Panc1 (cell line): Measurements from ENCODE around the gene FOXM1. TPM values are rescaled to one million over a fixed set of nuclear protein-coding genes. Genes with fewer than 3 reads are reported as not detected.

Experiments
- ATAC-seq: fragments of 200-7000 bp; cut with Tn5 transposase; 2 replicates; pipeline ENCODE4 v1.9.1; 2020; ENCODE audit warnings: mild to moderate bottlenecking, moderate library complexity
- BruUV-seq: library from RNA; stranded (reverse); fragments of 400-500 nt; replicated peaks from 2 replicates; lab custom pipeline; 2021; lab: Mats Ljungman, UMichigan
- CTCF ChIA-PET: fragments of 300-600 bp; sonication (Branson Sonifier 250); formaldehyde crosslinking; loops from one replicate; lab custom pipeline; 2022; ENCODE audit warnings: antibody characterized with exemption; lab: Charles Lee
- POLR2A ChIA-PET: fragments of 300-600 bp; sonication (Branson Sonifier 250); formaldehyde crosslinking; loops from one replicate; lab custom pipeline; 2022; ENCODE audit warnings: antibody characterized with exemption; lab: Charles Lee
- DNase-seq: peaks from one replicate; pipeline ENCODE4 v3.0.0-alpha.2; 2010; ENCODE audit warnings: low read depth, low spot score
- H3K27ac ChIP-seq: 2 replicates; pipeline ENCODE4 v1.5.1; 2011; ENCODE audit warnings: mild to moderate bottlenecking, low read length, inconsistent platforms
- H3K27me3 ChIP-seq: fragments of 200-500 bp; sonication (Bioruptor generic); 2 replicates; pipeline ENCODE4 v1.6.0; 2014; ENCODE audit warnings: low read length, inconsistent platforms; ENCODE audit not compliant: control insufficient read depth, insufficient read depth
- H3K36me3 ChIP-seq: fragments of 200-500 bp; sonication (Bioruptor generic); 2 replicates; pipeline ENCODE4 v1.5.1; 2014; ENCODE audit warnings: inconsistent platforms, mild to moderate bottlenecking, low read length, moderate library complexity; ENCODE audit not compliant: control insufficient read depth, insufficient read depth
- H3K4me1 ChIP-seq: 2 replicates; pipeline ENCODE4 v1.5.1; 2011; ENCODE audit warnings: inconsistent platforms, mild to moderate bottlenecking, low read length, moderate library complexity; ENCODE audit not compliant: control insufficient read depth, insufficient read depth
- H3K4me3 ChIP-seq, 2 experiments: 2 replicates each; pipeline ENCODE4 v1.5.1; 2011 to 2012; ENCODE audit warnings: low read depth in 2 of 2, low read length in 2 of 2, mild to moderate bottlenecking in 2 of 2, inconsistent platforms in 1 of 2, moderate library complexity in 1 of 2
- H3K9me3 ChIP-seq: fragments of 200-500 bp; sonication (Bioruptor generic); 2 replicates; pipeline ENCODE4 v1.5.1; 2014; ENCODE audit warnings: low read depth, mild to moderate bottlenecking, inconsistent platforms, low read length, moderate library complexity; ENCODE audit not compliant: control insufficient read depth, insufficient read depth
- POLR2AphosphoS5 ChIP-seq: IDR thresholded peaks from 2 replicates; pipeline ENCODE4 v1.6.1; 2012; ENCODE audit warnings: mild to moderate bottlenecking, low read depth, low read length, moderate library complexity
- SIN3A ChIP-seq: IDR thresholded peaks from 2 replicates; pipeline ENCODE4 v1.6.1; 2012; ENCODE audit warnings: low read depth, mild to moderate bottlenecking, low read length, moderate library complexity, borderline replicate concordance; ENCODE audit not compliant: insufficient read depth
- TCF7L2 ChIP-seq: IDR thresholded peaks from 2 replicates; pipeline ENCODE4 v1.6.1; 2011; ENCODE audit warnings: mild to moderate bottlenecking, low read depth, low read length, inconsistent platforms
- in situ Hi-C: cut with HindIII; loops from 2 replicates; pipeline ENCODE4 v1.10.0; 2016; ENCODE audit warnings: low sequenced_read_pairs, low pct_unique_long_range_greater_than_20kb
- intact Hi-C: fragments of 100-400 bp; cut with micrococcal nuclease; formaldehyde crosslinking; loops from one replicate; pipeline ENCODE4 v1.10.0; 2022; ENCODE audit not compliant: unreplicated experiment
- total RNA-seq: library from RNA; stranded (reverse); gene quantifications from one replicate; pipeline ENCODE4 v1.2.1, GENCODE V29; 2021; ENCODE audit not compliant: unreplicated experiment
- TF ChIP-seq, protein P1 (sequence below): fragments of 450-650 bp; IDR thresholded peaks from 2 replicates; pipeline ENCODE4 v1.5.1; 2017; ENCODE audit warnings: mild to moderate bottlenecking
- TF ChIP-seq, protein P2 (sequence below), 2 experiments: IDR thresholded peaks; 2 replicates each; pipeline ENCODE4 v1.6.1; 2011 to 2012; ENCODE audit warnings: low read depth in 2 of 2, control low read depth in 1 of 2, low read length in 1 of 2, mild to moderate bottlenecking in 1 of 2, moderate library complexity in 1 of 2; ENCODE audit not compliant: insufficient read depth in 1 of 2

Gene FOXM1
- total RNA-seq, 1 experiment from 2014 or later: 71.2 TPM

DNA sequence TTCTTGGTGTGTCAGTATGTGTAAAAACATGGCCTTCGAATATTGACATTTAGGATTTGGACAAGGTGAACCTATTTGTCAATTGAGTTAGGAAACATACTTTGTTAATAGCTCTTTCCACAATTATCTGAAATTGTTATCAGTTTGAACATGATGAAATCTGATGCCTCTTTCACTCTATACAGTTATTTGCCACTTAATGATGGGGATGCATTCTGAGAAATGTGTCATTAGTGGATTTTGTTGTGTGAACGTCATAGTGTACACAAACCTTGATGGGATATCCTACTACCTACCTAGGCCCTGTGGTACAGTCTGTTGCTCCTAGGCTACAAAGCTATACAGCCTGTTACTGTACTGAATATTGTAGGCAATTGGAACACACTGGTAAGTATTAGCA, 18.5 kb upstream of the FOXM1 start:
- ChIA-PET POLR2A (no interaction called here), CTCF (no interaction called here)
- DNase-seq (no peak), ATAC-seq (no peak)
- Histone ChIP-seq H3K36me3 (no peaks in the 10 kb centered on the region; the same call in 1 of the 2 replicates), H3K4me3 (no peak overlapping the region), H3K4me1 (peaks cover 6% of the 10 kb centered on the region; the same call in 1 of the 2 replicates), H3K27ac (no peak overlapping the region), H3K9me3 (no peaks in the 10 kb centered on the region), H3K27me3 (no peaks in the 10 kb centered on the region)
- in situ Hi-C loops: no loop called here
- TF ChIP-seq, protein P1, sequence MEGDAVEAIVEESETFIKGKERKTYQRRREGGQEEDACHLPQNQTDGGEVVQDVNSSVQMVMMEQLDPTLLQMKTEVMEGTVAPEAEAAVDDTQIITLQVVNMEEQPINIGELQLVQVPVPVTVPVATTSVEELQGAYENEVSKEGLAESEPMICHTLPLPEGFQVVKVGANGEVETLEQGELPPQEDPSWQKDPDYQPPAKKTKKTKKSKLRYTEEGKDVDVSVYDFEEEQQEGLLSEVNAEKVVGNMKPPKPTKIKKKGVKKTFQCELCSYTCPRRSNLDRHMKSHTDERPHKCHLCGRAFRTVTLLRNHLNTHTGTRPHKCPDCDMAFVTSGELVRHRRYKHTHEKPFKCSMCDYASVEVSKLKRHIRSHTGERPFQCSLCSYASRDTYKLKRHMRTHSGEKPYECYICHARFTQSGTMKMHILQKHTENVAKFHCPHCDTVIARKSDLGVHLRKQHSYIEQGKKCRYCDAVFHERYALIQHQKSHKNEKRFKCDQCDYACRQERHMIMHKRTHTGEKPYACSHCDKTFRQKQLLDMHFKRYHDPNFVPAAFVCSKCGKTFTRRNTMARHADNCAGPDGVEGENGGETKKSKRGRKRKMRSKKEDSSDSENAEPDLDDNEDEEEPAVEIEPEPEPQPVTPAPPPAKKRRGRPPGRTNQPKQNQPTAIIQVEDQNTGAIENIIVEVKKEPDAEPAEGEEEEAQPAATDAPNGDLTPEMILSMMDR: no peak
- TF ChIP-seq, protein P2, sequence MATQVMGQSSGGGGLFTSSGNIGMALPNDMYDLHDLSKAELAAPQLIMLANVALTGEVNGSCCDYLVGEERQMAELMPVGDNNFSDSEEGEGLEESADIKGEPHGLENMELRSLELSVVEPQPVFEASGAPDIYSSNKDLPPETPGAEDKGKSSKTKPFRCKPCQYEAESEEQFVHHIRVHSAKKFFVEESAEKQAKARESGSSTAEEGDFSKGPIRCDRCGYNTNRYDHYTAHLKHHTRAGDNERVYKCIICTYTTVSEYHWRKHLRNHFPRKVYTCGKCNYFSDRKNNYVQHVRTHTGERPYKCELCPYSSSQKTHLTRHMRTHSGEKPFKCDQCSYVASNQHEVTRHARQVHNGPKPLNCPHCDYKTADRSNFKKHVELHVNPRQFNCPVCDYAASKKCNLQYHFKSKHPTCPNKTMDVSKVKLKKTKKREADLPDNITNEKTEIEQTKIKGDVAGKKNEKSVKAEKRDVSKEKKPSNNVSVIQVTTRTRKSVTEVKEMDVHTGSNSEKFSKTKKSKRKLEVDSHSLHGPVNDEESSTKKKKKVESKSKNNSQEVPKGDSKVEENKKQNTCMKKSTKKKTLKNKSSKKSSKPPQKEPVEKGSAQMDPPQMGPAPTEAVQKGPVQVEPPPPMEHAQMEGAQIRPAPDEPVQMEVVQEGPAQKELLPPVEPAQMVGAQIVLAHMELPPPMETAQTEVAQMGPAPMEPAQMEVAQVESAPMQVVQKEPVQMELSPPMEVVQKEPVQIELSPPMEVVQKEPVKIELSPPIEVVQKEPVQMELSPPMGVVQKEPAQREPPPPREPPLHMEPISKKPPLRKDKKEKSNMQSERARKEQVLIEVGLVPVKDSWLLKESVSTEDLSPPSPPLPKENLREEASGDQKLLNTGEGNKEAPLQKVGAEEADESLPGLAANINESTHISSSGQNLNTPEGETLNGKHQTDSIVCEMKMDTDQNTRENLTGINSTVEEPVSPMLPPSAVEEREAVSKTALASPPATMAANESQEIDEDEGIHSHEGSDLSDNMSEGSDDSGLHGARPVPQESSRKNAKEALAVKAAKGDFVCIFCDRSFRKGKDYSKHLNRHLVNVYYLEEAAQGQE (IDR thresholded peaks at IDR 0.05; ENCODE audit: insufficient read depth in 1 of 2, low read depth in 2 of 2, low read length in 1 of 2): no peak
- TF ChIP-seq SIN3A (no peak), TCF7L2 (no peak), POLR2AphosphoS5 (no peak)
- BruUV-seq: no TSS peak
- intact Hi-C loops: no loop called here

DNA sequence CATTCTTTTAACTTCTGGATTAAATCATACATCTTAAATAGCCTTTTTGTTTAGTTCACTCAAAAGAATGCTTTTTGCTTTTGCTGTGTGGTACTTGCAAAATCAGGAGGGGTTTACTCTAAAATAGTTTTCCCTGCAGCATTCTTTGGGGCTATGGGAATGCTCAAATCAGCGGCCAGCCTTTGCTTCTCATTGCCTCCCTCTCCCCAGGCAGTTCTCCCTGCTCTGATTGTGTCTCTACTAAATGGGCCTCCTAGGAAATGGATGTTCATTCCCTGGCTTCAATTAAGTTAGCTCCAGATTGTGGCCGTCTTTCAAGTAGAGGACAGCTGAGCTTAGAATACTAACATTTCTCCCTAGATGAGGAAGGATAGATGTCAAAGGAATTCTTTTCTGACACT, 18.1 kb upstream of the FOXM1 start:
- no peak overlapping the region for H3K27ac ChIP-seq
- ATAC-seq (no peak), DNase-seq (no peak)
- H3K27me3 ChIP-seq: no peaks in the 10 kb centered on the region
- H3K9me3 ChIP-seq: no peaks in the 10 kb centered on the region
- ChIA-PET CTCF (interaction anchor here (0.6 kb wide), 1 partner anchor 178 kb away, joined by 8 read pairs; no protein-coding TSS in a partner anchor), POLR2A (no interaction called here)
- intact Hi-C loops: no loop called here
- TSS peak; percentile 10 for BruUV-seq
- no peaks in the 10 kb centered on the region; the same call in 1 of the 2 replicates for H3K36me3 ChIP-seq
- no peak overlapping the region for H3K4me3 ChIP-seq
- peaks cover 6% of the 10 kb centered on the region; the same call in 1 of the 2 replicates for H3K4me1 ChIP-seq
- in situ Hi-C loops: no loop called here
- TF ChIP-seq SIN3A (no peak), POLR2AphosphoS5 (no peak), TCF7L2 (no peak)
- TF ChIP-seq, protein P2 (IDR thresholded peaks at IDR 0.05; ENCODE audit: insufficient read depth in 1 of 2, low read depth in 2 of 2, low read length in 1 of 2): no peak
- TF ChIP-seq, protein P1: no peak
